ENCODE data around the gene ASB16. TPM values are rescaled to one million over a fixed set of nuclear protein-coding genes. Genes with fewer than 3 reads are reported as not detected.

Gene ASB16
- total RNA-seq, 1 experiment from 2014 or later: not detected

DNA sequence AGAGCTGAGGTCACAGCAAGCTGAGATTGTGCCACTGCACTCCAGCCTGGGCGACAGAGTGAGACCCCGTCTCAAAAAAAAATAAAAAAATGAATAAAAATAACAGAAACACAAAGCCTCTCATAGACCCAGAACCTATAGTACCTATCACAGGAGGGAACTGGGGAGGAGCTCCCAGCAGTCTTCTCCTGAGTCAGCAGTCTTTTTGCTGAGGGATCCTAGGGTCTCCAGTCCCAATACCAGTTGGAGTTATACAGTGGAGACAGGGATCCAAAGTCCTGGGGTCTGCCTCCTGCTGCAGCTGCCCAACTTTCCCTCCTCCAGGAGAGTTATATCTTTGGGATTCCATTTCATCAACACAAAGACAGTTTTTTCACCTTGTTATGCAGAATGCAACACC, 12.5 kb downstream of the ASB16 start:
- Mint-ChIP-seq H3K27ac (ENCODE audit: low read depth, unreplicated experiment) (no peak overlapping the region), H3K36me3 (ENCODE audit: insufficient read depth, unreplicated experiment) (peaks cover 24% of the 10 kb centered on the region), H3K4me1 (ENCODE audit: insufficient read depth, unreplicated experiment) (peaks cover 9% of the 10 kb centered on the region), H3K27me3 (ENCODE audit: insufficient read depth, unreplicated experiment) (no peaks in the 10 kb centered on the region), H3K9me3 (ENCODE audit: unreplicated experiment) (no peaks in the 10 kb centered on the region), H3K4me3 (ENCODE audit: unreplicated experiment) (no peak overlapping the region)
- intact Hi-C loops (cut with micrococcal nuclease): no loop called here
- POLR2A ChIA-PET: no interaction called here
- DNase-seq (ENCODE audit: unreplicated experiment): no peak
- TF ChIP-seq, protein P1, sequence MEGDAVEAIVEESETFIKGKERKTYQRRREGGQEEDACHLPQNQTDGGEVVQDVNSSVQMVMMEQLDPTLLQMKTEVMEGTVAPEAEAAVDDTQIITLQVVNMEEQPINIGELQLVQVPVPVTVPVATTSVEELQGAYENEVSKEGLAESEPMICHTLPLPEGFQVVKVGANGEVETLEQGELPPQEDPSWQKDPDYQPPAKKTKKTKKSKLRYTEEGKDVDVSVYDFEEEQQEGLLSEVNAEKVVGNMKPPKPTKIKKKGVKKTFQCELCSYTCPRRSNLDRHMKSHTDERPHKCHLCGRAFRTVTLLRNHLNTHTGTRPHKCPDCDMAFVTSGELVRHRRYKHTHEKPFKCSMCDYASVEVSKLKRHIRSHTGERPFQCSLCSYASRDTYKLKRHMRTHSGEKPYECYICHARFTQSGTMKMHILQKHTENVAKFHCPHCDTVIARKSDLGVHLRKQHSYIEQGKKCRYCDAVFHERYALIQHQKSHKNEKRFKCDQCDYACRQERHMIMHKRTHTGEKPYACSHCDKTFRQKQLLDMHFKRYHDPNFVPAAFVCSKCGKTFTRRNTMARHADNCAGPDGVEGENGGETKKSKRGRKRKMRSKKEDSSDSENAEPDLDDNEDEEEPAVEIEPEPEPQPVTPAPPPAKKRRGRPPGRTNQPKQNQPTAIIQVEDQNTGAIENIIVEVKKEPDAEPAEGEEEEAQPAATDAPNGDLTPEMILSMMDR (IDR thresholded peaks at IDR 0.05; ENCODE audit: unreplicated experiment): no peak
- BruUV-seq (replicated peaks): no TSS peak
- CTCF ChIA-PET: interaction anchor here (0.6 to 2.0 kb wide), 4 partner anchors 15 to 240 kb away, joined by 3 to 12 read pairs (median 3); no protein-coding TSS in a partner anchor

DNA sequence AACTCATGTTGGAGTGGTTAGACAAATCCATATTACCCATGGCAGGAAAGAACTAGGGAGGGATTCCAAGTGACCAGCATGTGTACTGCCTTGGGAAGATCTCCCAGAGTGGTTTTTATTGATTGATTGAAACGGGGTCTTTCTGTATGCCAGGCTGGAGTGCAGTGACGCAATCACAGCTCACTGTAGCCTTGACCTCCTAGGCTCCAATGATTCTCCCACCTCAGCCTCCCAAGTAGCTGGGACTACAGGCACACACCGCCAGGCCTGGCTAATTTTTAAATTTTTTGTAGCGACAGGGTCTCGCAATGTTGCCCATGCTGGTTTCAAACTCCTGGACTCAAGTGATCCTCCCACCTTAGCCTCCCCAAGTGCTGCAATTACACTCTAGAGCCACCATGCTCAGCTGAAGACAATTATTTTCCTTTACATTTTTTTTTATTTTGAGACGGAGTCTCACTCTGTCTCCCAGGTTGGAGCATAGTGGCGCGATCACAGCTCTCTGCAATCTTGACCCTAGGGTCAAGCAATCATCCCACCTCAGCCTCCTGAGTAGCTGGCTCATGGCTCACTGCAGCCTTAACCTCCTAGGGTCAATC, 13.8 kb downstream of the ASB16 start:
- no peaks in the 10 kb centered on the region for H3K9me3 Mint-ChIP-seq (ENCODE audit: unreplicated experiment)
- H3K4me1 Mint-ChIP-seq (ENCODE audit: insufficient read depth, unreplicated experiment): peaks cover 11% of the 10 kb centered on the region
- TF ChIP-seq, protein P1 (IDR thresholded peaks at IDR 0.05; ENCODE audit: unreplicated experiment): no peak
- POLR2A ChIA-PET: interaction anchor here (0.6 to 3.1 kb wide), 7 partner anchors 11 to 150 kb away, joined by 3 to 30 read pairs (median 5); partner anchors contain the start of gene HDAC5
- no peak overlapping the region for H3K27ac Mint-ChIP-seq (ENCODE audit: low read depth, unreplicated experiment)
- intact Hi-C loops (cut with micrococcal nuclease): no loop called here
- BruUV-seq (replicated peaks): no TSS peak
- H3K36me3 Mint-ChIP-seq (ENCODE audit: insufficient read depth, unreplicated experiment): peaks cover 30% of the 10 kb centered on the region
- CTCF ChIA-PET: interaction anchor here (0.6 to 2.8 kb wide), 7 partner anchors 16 to 690 kb away, joined by 3 to 17 read pairs (median 4); no protein-coding TSS in a partner anchor
- DNase-seq (ENCODE audit: unreplicated experiment): no peak
- H3K4me3 Mint-ChIP-seq (ENCODE audit: unreplicated experiment): no peak overlapping the region
- H3K27me3 Mint-ChIP-seq (ENCODE audit: insufficient read depth, unreplicated experiment): no peaks in the 10 kb centered on the region

DNA sequence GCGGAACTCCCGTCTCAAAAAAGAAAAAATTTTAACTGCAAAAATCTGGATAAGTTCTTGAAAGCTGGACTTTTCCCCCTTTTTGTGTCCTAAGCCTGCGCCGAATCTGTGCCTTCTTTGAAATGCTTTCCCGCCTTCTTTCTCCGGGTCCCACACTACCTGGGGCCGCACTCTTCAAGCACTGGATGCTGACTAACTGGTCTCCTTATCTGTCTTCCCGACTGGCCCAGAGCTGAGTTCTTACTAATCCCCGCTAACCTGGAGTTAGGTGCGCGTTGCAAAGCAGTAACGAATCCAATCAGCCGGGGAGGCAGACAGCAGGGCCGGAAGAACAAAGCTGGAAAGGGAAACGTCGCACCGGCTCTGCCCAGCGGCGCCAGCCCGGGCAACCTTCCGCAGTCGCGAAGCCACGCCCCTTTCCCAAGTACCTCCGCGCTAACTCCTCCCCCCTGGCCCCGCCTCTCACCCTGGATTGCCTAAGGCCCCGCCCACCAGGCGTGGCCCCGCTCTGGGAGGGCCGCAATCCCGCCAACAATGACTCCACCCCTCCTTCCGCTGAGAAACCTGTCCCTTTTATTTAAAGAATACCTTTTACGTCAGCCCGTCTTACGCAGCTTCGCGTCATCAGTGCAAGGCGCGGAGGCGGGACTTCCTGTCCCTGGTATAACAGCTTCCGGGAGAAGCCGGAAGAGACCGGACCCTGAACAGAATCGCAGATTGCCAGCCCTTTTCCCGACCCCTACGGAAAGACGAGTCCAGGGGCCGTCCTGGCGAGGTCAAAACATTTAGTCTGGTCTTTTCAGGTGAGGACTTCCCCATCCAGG, 16.0 kb downstream of the ASB16 start, which contains the start of gene TMUB2:
Gene TMUB2, plus strand, starts transcription at position 666 of the 824 bp plus-strand sequence. CDS start 737 bp downstream, outside the sequence.
- Mint-ChIP-seq H3K36me3 (ENCODE audit: insufficient read depth, unreplicated experiment) (peaks cover 49% of the 10 kb centered on the region), H3K4me1 (ENCODE audit: insufficient read depth, unreplicated experiment) (peaks cover 17% of the 10 kb centered on the region), H3K4me3 (ENCODE audit: unreplicated experiment) (peak within 1 kb of the TSS; percentile 100), H3K27me3 (ENCODE audit: insufficient read depth, unreplicated experiment) (no peaks in the 10 kb centered on the region), H3K27ac (ENCODE audit: low read depth, unreplicated experiment) (peak within 1 kb of the TSS; percentile 99), H3K9me3 (ENCODE audit: unreplicated experiment) (no peaks in the 10 kb centered on the region)
- CTCF ChIA-PET: interaction anchor here (0.7 to 2.8 kb wide), 8 partner anchors 9 to 445 kb away, joined by 3 to 17 read pairs (median 4); no protein-coding TSS in a partner anchor
- TF ChIP-seq, protein P1 (IDR thresholded peaks at IDR 0.05; ENCODE audit: unreplicated experiment): no peak
- BruUV-seq (replicated peaks): TSS peak; percentile 61
- peak; percentile 98 for DNase-seq (ENCODE audit: unreplicated experiment)
- intact Hi-C loops (cut with micrococcal nuclease): loop anchor here (1.0 kb wide), 1 partner anchor 32 kb away; no protein-coding TSS in a partner anchor
- POLR2A ChIA-PET: interaction anchor here (0.5 to 4.8 kb wide), 35 partner anchors 9 to 1518 kb away, joined by 3 to 51 read pairs (median 6); partner anchors contain the start of genes ASB16, ATXN7L3, G6PC3 and GRN

Data from MCF 10A (cell line).